ENCODE measurements around the gene ZNF440. TPM values are rescaled to one million over a fixed set of nuclear protein-coding genes. Genes with fewer than 3 reads are reported as not detected.
"Not testable (repeated sequence)": the region's sequence is repeated elsewhere in the genome, so short reads cannot be mapped to it uniquely, and the experiment has no call there.

The ZNF440 gene
- total and polyA plus RNA-seq, 2 donors (not counting 1 experiment from before 2014, with no cell fraction given): 4.6 to 11.1 TPM

- Histone ChIP-seq H3K79me2 (ENCODE audit: control insufficient read depth, insufficient read depth, low read length) (no peaks in the 10 kb centered on the region), H3K27me3 (ENCODE audit: control insufficient read depth, insufficient read depth, low read length) (no peaks in the 10 kb centered on the region), H4K20me1 (ENCODE audit: control insufficient read depth, extremely low read depth, insufficient read depth, low read length) (no peaks in the 10 kb centered on the region), H3K4me2 (ENCODE audit: extremely low read depth, insufficient read depth, low read length) (no peak overlapping the region), H3K27ac (ENCODE audit: insufficient read depth, low read length) (no peak overlapping the region), H3K9ac (ENCODE audit: insufficient read depth, low read length) (no peak overlapping the region), H3K36me3 (ENCODE audit: control insufficient read depth, insufficient read depth, low read length) (no peaks in the 10 kb centered on the region), H3K4me1 (ENCODE audit: control insufficient read depth, extremely low read depth, insufficient read depth, low read length) (no peaks in the 10 kb centered on the region), H3K9me3 (ENCODE audit: control insufficient read depth, insufficient read depth, low read depth, low read length) (no peaks in the 10 kb centered on the region), H2AFZ (ENCODE audit: low read length) (no peak overlapping the region), H3K4me3 (replicated peaks in 1 of 4; ENCODE audit: control extremely low read depth in 1 of 4, insufficient read depth in 1 of 4, low read depth in 3 of 4, low read length in 4 of 4) (no peak overlapping the region)
- peak in 1 of 2 donors; percentile 31 for DNase-seq (ENCODE audit: low read depth in 2 of 2)
- TF ChIP-seq EZH2 (IDR thresholded peaks at IDR 0.05; ENCODE audit: low read length, missing control alignments): no peak
- TF ChIP-seq CTCF (conservative IDR thresholded peaks at IDR 0.05 in 1 of 2, IDR thresholded peaks at IDR 0.05 in 1 of 2; ENCODE audit: low read depth in 1 of 2, low read length in 2 of 2): no peak
Measured at GRCh38 chr19:11821474-11822109, 7.5 kb downstream of the ZNF440 start.

- H3K79me2 ChIP-seq (ENCODE audit: control insufficient read depth, insufficient read depth, low read length); H3K4me1 ChIP-seq (ENCODE audit: control insufficient read depth, extremely low read depth, insufficient read depth, low read length); H3K4me2 ChIP-seq (ENCODE audit: extremely low read depth, insufficient read depth, low read length); H3K36me3 ChIP-seq (ENCODE audit: control insufficient read depth, insufficient read depth, low read length); H3K9me3 ChIP-seq (ENCODE audit: control insufficient read depth, insufficient read depth, low read depth, low read length); H3K4me3 ChIP-seq (replicated peaks in 1 of 4; ENCODE audit: control extremely low read depth in 1 of 4, insufficient read depth in 1 of 4, low read depth in 3 of 4, low read length in 4 of 4); H3K9ac ChIP-seq (ENCODE audit: insufficient read depth, low read length); H3K27me3 ChIP-seq (ENCODE audit: control insufficient read depth, insufficient read depth, low read length); DNase-seq (ENCODE audit: low read depth in 2 of 2); H2AFZ ChIP-seq (ENCODE audit: low read length); H4K20me1 ChIP-seq (ENCODE audit: control insufficient read depth, extremely low read depth, insufficient read depth, low read length); H3K27ac ChIP-seq (ENCODE audit: insufficient read depth, low read length): not testable (repeated sequence)
Measured at GRCh38 chr19:11828957-11829876, 15.1 kb downstream of the ZNF440 start.

GRCh38 chr19:11832253-11832912, 18.3 kb downstream of the ZNF440 start:
- Histone ChIP-seq H3K4me1 (ENCODE audit: control insufficient read depth, extremely low read depth, insufficient read depth, low read length) (no peaks in the 10 kb centered on the region), H3K27me3 (ENCODE audit: control insufficient read depth, insufficient read depth, low read length) (no peaks in the 10 kb centered on the region), H3K79me2 (ENCODE audit: control insufficient read depth, insufficient read depth, low read length) (no peaks in the 10 kb centered on the region), H2AFZ (ENCODE audit: low read length) (no peak overlapping the region), H3K9me3 (ENCODE audit: control insufficient read depth, insufficient read depth, low read depth, low read length) (peaks cover 9% of the 10 kb centered on the region), H4K20me1 (ENCODE audit: control insufficient read depth, extremely low read depth, insufficient read depth, low read length) (no peaks in the 10 kb centered on the region), H3K9ac (ENCODE audit: insufficient read depth, low read length) (no peak overlapping the region), H3K4me2 (ENCODE audit: extremely low read depth, insufficient read depth, low read length) (no peak overlapping the region), H3K4me3 (replicated peaks in 1 of 4; ENCODE audit: control extremely low read depth in 1 of 4, insufficient read depth in 1 of 4, low read depth in 3 of 4, low read length in 4 of 4) (no peak overlapping the region), H3K36me3 (ENCODE audit: control insufficient read depth, insufficient read depth, low read length) (peaks cover 3% of the 10 kb centered on the region), H3K27ac (ENCODE audit: insufficient read depth, low read length) (no peak overlapping the region)
- TF ChIP-seq CTCF (conservative IDR thresholded peaks at IDR 0.05 in 1 of 2, IDR thresholded peaks at IDR 0.05 in 1 of 2; ENCODE audit: low read depth in 1 of 2, low read length in 2 of 2) (no peak), EZH2 (IDR thresholded peaks at IDR 0.05; ENCODE audit: low read length, missing control alignments) (no peak)
- DNase-seq (ENCODE audit: low read depth in 2 of 2): no peak

All from fibroblast of lung (primary cell).